GM12892 (cell line): ENCODE results near the gene TEAD3.

Source experiments
- DNase-seq: peaks from one replicate; pipeline ENCODE4 v3.0.0; 2011; ENCODE audit not compliant: insufficient read length
- FAIRE-seq: peaks from 2 replicates; lab custom pipeline; 2011; peaks lifted over from hg19 to GRCh38; lab: Jason Lieb, UNC
- POLR2A ChIP-seq: IDR thresholded peaks from 2 replicates; pipeline ENCODE4 v1.6.1; 2011; ENCODE audit warnings: low read depth, low read length, control low read depth
- POLR2AphosphoS5 ChIP-seq: IDR thresholded peaks from 2 replicates; pipeline ENCODE4 v1.6.1; 2011; ENCODE audit warnings: low read depth, low read length, control low read depth
- TAF1 ChIP-seq: IDR thresholded peaks from 2 replicates; pipeline ENCODE4 v1.6.1; 2011; ENCODE audit warnings: low read depth, mild to moderate bottlenecking, control low read depth, low read length, borderline replicate concordance

Gene TEAD3

GRCh38 chr6:35469751-35470662 lies 26.9 kb downstream of the TEAD3 start:
- TF ChIP-seq POLR2A (peak; percentile 46; the same call in 1 of the 2 replicates), POLR2AphosphoS5 (peak; percentile 41; the same call in 1 of the 2 replicates), TAF1 (no peak)
- no peak for DNase-seq

GRCh38 chr6:35468980-35469750 lies 27.7 kb downstream of the TEAD3 start:
- TF ChIP-seq POLR2A = no peak
- no peak for TF ChIP-seq TAF1
- TF ChIP-seq POLR2AphosphoS5 = no peak
- DNase-seq (no peak), FAIRE-seq (no peak)

More at GRCh38 chr6:35469751-35470662, 26.9 kb downstream of the TEAD3 start:
- FAIRE-seq = no peak

GRCh38 chr6:35468181-35468979 lies 28.5 kb downstream of the TEAD3 start, which contains the start of gene RPL10A:
RPL10A (plus strand) TSS chr6:35468401; CDS start chr6:35468435, 34 bp downstream.
- FAIRE-seq = peak; percentile 87
- DNase-seq = peak; percentile 91
- peak; percentile 100 for TF ChIP-seq POLR2A
- TF ChIP-seq TAF1 = peak; percentile 100
- TF ChIP-seq POLR2AphosphoS5 = peak; percentile 100

GRCh38 chr6:35465646-35466045 lies 31.2 kb downstream of the TEAD3 start:
- no peak for TF ChIP-seq POLR2AphosphoS5
- no peak for TF ChIP-seq TAF1
- no peak for TF ChIP-seq POLR2A
- no peak for FAIRE-seq
- no peak for DNase-seq

GRCh38 chr6:35463292-35463691 lies 33.6 kb downstream of the TEAD3 start:
- TF ChIP-seq TAF1 (no peak), POLR2AphosphoS5 (no peak), POLR2A (no peak)
- FAIRE-seq (no peak), DNase-seq (no peak)

- no peak for TF ChIP-seq TAF1
- no peak for TF ChIP-seq POLR2A
- no peak for TF ChIP-seq POLR2AphosphoS5
- no peak for FAIRE-seq
- DNase-seq = no peak
Observed at GRCh38 chr6:35461270-35461669, 35.6 kb downstream of the TEAD3 start.

GRCh38 chr6:35457907-35458306 lies 39.0 kb downstream of the TEAD3 start:
- no peak for DNase-seq
- TF ChIP-seq POLR2A (no peak), POLR2AphosphoS5 (no peak), TAF1 (no peak)
- no peak for FAIRE-seq

GRCh38 chr6:35454391-35455110 lies 42.3 kb downstream of the TEAD3 start:
- DNase-seq (no peak), FAIRE-seq (no peak)
- TF ChIP-seq TAF1 = no peak
- no peak for TF ChIP-seq POLR2AphosphoS5
- TF ChIP-seq POLR2A = no peak

GRCh38 chr6:35453236-35453635 lies 43.6 kb downstream of the TEAD3 start:
- no peak for TF ChIP-seq POLR2A
- TF ChIP-seq POLR2AphosphoS5 = no peak
- no peak for TF ChIP-seq TAF1
- no peak for DNase-seq
- FAIRE-seq = no peak

- peak; percentile 90 for FAIRE-seq
- TF ChIP-seq POLR2A (no peak), POLR2AphosphoS5 (no peak), TAF1 (no peak)
Observed at GRCh38 chr6:35452183-35453090, 44.4 kb downstream of the TEAD3 start, which contains the start of gene FANCE. FANCE (plus strand) TSS chr6:35452338; CDS start chr6:35452546, 208 bp downstream.

More at GRCh38 chr6:35452183-35453090, 44.4 kb downstream of the TEAD3 start, which contains the start of gene FANCE:
- peak; percentile 92 for DNase-seq
